Keratinocyte (primary cell): ENCODE data around the gene CNTNAP2.

Experiments used
- EZH2 ChIP-seq: IDR thresholded peaks from one replicate; pipeline ENCODE4 v1.6.1; 2012; ENCODE audit warnings: inconsistent platforms, mild to moderate bottlenecking, low read length, moderate library complexity
- TF ChIP-seq, protein P1 (sequence below), 3 experiments: IDR thresholded peaks in 1 of 3; conservative IDR thresholded peaks in 1 of 3; optimal IDR thresholded peaks in 1 of 3; 2 replicates in 2 of 3; 3 replicates in 1 of 3; pipeline versions ENCODE3 to v1.5.1; 2011; ENCODE audit warnings: low read length in 3 of 3, mild to moderate bottlenecking in 3 of 3, moderate library complexity in 2 of 3, control low read depth in 1 of 3, inconsistent platforms in 1 of 3; ENCODE audit not compliant: insufficient read depth in 2 of 3; ENCODE audit errors: extremely low read depth in 1 of 3

DNA sequence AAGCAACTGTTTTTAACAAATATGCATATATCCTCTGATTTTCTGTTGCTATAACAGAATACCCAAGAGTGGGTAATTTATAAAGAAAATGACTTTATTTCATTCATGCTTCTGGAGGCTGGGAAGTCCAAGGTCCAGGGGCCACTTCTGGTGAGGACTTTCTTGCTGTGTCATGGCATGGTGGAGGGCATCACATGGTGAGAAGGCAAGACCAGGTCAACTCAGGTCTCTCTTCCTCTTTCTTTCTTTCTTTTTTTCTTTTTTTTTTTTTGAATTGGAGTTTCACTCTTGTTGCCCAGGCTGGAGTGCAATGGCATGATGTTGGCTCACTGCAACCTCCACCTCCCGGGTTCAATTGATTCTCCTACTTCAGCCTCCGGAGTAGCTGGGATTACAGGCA lies 2170.9 kb downstream of the CNTNAP2 start:
- TF ChIP-seq, protein P1, sequence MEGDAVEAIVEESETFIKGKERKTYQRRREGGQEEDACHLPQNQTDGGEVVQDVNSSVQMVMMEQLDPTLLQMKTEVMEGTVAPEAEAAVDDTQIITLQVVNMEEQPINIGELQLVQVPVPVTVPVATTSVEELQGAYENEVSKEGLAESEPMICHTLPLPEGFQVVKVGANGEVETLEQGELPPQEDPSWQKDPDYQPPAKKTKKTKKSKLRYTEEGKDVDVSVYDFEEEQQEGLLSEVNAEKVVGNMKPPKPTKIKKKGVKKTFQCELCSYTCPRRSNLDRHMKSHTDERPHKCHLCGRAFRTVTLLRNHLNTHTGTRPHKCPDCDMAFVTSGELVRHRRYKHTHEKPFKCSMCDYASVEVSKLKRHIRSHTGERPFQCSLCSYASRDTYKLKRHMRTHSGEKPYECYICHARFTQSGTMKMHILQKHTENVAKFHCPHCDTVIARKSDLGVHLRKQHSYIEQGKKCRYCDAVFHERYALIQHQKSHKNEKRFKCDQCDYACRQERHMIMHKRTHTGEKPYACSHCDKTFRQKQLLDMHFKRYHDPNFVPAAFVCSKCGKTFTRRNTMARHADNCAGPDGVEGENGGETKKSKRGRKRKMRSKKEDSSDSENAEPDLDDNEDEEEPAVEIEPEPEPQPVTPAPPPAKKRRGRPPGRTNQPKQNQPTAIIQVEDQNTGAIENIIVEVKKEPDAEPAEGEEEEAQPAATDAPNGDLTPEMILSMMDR (optimal IDR thresholded peaks at IDR 0.05 in 1 of 3, IDR thresholded peaks at IDR 0.05 in 1 of 3, conservative IDR thresholded peaks at IDR 0.05 in 1 of 3; ENCODE audit: extremely low read depth in 1 of 3, insufficient read depth in 2 of 3, low read length in 3 of 3) = no peak
- TF ChIP-seq EZH2 = no peak
